T-cell (primary cell): ENCODE results near the gene PRSS27. TPM values are rescaled to one million over a fixed set of nuclear protein-coding genes. Genes with fewer than 3 reads are reported as not detected.
A peak's percentile ranks its signal among the peaks of the same experiment; 100 is the strongest.

ENCODE experiments used
- ATAC-seq, 4 experiments: fragments of 200-7000 bp in 3 of 4; fragments of 150-1000 bp in 1 of 4; cut with Tn5 transposase; replicated peaks in 1 of 4; 1 replicate in 3 of 4; 2 replicates in 1 of 4; pipeline ENCODE4 v1.10.0; 2021; ENCODE audit warnings: moderate library complexity in 3 of 4, mild to moderate bottlenecking in 2 of 4, moderate number of reproducible peaks in 1 of 4
- CTCF ChIA-PET, 2 donors: fragments of 300-600 bp; sonication (Branson Sonifier 250); formaldehyde crosslinking; loops; one replicate each; lab custom pipeline; 2022; ENCODE audit warnings: antibody characterized with exemption in 2 of 2; lab: Charles Lee
- POLR2A ChIA-PET, 2 donors: fragments of 300-600 bp; sonication (Branson Sonifier 250); formaldehyde crosslinking; loops; one replicate each; lab custom pipeline; 2022; ENCODE audit warnings: antibody characterized with exemption in 2 of 2; lab: Charles Lee
- DNase-seq, 35 experiments: peaks; one replicate each; pipeline versions ENCODE4 v3.0.0 to v3.0.0-alpha.2; 2013 to 2023
- H3K27ac ChIP-seq: one replicate; pipeline ENCODE4 v1.5.1; 2013; ENCODE audit warnings: low read length
- H3K27me3 ChIP-seq, 2 experiments: replicated peaks in 1 of 2; 1 replicate in 1 of 2; 2 replicates in 1 of 2; pipeline versions ENCODE4 v1.6.1 to v1.7.0; 2013; ENCODE audit warnings: low read length in 1 of 2, mixed read lengths in 1 of 2; ENCODE audit not compliant: control insufficient read depth in 2 of 2, insufficient read depth in 2 of 2; ENCODE audit errors: extremely low read depth in 1 of 2
- H3K36me3 ChIP-seq, 2 donors: 1 replicate in 1 of 2; 2 replicates in 1 of 2; pipeline versions ENCODE4 v1.6.1 to v1.7.0; 2013; ENCODE audit warnings: low read length in 1 of 2; ENCODE audit not compliant: control insufficient read depth in 2 of 2, insufficient read depth in 1 of 2; ENCODE audit errors: extremely low read depth in 1 of 2
- H3K4me1 ChIP-seq, 2 experiments: 1 replicate in 1 of 2; 2 replicates in 1 of 2; pipeline versions ENCODE4 v1.6.1 to v1.7.0; 2013; ENCODE audit warnings: low read length in 2 of 2, mixed read lengths in 1 of 2; ENCODE audit not compliant: insufficient read depth in 2 of 2, control insufficient read depth in 1 of 2; ENCODE audit errors: extremely low read depth in 1 of 2
- H3K4me3 ChIP-seq, 2 donors: 1 replicate in 1 of 2; 2 replicates in 1 of 2; pipeline versions ENCODE4 v1.5.1 to v1.7.0; 2013; ENCODE audit warnings: mild to moderate bottlenecking in 2 of 2, low read length in 1 of 2, moderate library complexity in 1 of 2; ENCODE audit not compliant: control insufficient read depth in 1 of 2; ENCODE audit errors: extremely low read depth in 1 of 2
- H3K9me3 ChIP-seq: 2 replicates; pipeline ENCODE4 v1.7.0; 2013
- H3K27ac Mint-ChIP-seq, 2 donors: one replicate each; pipeline ENCODE4 v1.8.0; 2020 to 2021; ENCODE audit warnings: mild to moderate bottlenecking in 2 of 2, mixed read lengths in 2 of 2
- H3K27me3 Mint-ChIP-seq, 2 donors: one replicate each; pipeline ENCODE4 v1.8.0; 2021 to 2022; ENCODE audit warnings: mixed read lengths in 2 of 2
- H3K36me3 Mint-ChIP-seq: one replicate; pipeline ENCODE4 v1.8.0; 2021; ENCODE audit warnings: mixed read lengths
- H3K4me1 Mint-ChIP-seq, 3 donors: one replicate each; pipeline ENCODE4 v1.8.0; 2020 to 2022; ENCODE audit warnings: mixed read lengths in 3 of 3, mild to moderate bottlenecking in 1 of 3
- H3K4me3 Mint-ChIP-seq, 3 donors: one replicate each; pipeline ENCODE4 v1.8.0; 2020 to 2022; ENCODE audit warnings: mild to moderate bottlenecking in 3 of 3, mixed read lengths in 3 of 3, moderate library complexity in 3 of 3
- H3K9me3 Mint-ChIP-seq, 3 donors: one replicate each; pipeline ENCODE4 v1.8.0; 2020 to 2022; ENCODE audit warnings: mixed read lengths in 3 of 3
- WGBS: methylation state at CpG from one replicate; pipeline ENCODE4 v1.1.5; 2013; ENCODE audit warnings: missing lambda C conversion rate; ENCODE audit not compliant: insufficient coverage; 5-methylcytosine and 5-hydroxymethylcytosine counted together
- total RNA-seq, 35 experiments: library from RNA in 6 of 35; stranded (reverse) in 6 of 35; fragments of 120-200 nt in 1 of 35; gene quantifications; one replicate each; pipeline versions ENCODE4 v1.2.1 to v1.2.4 and lab custom pipeline; 2013 to 2026

PRSS27 gene
- total RNA-seq, 5 donors from 2014 or later (not counting 1 experiment from before 2014, with no cell fraction given): 0.70 to 2.0 (median 1.1) TPM

DNA sequence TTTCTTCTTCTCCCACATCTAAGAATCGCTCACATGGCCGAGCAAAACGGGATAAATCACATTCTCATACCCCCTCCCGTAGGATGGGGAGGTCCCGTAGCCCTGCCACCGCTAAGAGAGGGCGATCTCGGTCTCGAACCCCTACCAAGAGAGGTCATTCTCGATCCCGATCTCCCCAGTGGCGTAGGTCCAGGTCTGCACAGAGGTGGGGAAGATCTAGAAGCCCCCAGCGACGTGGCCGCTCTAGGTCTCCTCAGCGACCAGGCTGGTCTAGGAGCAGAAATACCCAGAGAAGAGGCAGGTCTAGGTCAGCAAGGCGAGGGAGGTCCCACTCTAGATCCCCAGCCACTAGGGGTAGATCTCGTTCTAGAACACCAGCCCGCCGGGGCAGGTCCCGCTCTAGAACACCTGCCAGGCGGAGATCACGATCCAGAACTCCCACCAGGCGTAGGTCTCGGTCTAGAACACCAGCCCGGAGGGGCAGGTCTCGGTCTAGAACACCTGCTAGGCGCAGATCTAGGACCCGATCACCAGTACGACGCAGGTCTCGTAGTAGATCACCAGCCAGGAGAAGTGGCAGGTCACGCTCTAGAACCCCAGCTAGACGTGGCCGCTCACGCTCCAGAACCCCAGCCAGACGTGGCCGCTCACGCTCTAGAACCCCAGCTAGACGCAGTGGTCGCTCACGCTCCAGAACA is 42.0 kb upstream of the PRSS27 start:
- H3K27ac Mint-ChIP-seq: no peak overlapping the region
- DNase-seq (no peak), ATAC-seq (peak in 2 of 4 experiments; percentile 7 to 17)
- H3K4me3 ChIP-seq: no peak overlapping the region
- H3K27ac ChIP-seq: no peak overlapping the region
- ChIA-PET POLR2A (no interaction called here), CTCF (no interaction called here)
- H3K4me1 ChIP-seq: peaks cover 0 to 8% of the 10 kb centered on the region in 2 experiments
- 98% methylated on average over 42 of the region's 42 CpGs for WGBS
- H3K4me3 Mint-ChIP-seq: no peak overlapping the region
- no peaks in the 10 kb centered on the region for H3K9me3 ChIP-seq
- H3K36me3 ChIP-seq: peaks cover 19 to 100% of the 10 kb centered on the region in 2 donors
- H3K9me3 Mint-ChIP-seq: no peaks in the 10 kb centered on the region
- H3K27me3 Mint-ChIP-seq: no peaks in the 10 kb centered on the region
- H3K27me3 ChIP-seq: no peaks in the 10 kb centered on the region
- H3K36me3 Mint-ChIP-seq: peaks cover 94% of the 10 kb centered on the region
- H3K4me1 Mint-ChIP-seq: peaks cover 29 to 60% (median 32%) of the 10 kb centered on the region in 3 donors

DNA sequence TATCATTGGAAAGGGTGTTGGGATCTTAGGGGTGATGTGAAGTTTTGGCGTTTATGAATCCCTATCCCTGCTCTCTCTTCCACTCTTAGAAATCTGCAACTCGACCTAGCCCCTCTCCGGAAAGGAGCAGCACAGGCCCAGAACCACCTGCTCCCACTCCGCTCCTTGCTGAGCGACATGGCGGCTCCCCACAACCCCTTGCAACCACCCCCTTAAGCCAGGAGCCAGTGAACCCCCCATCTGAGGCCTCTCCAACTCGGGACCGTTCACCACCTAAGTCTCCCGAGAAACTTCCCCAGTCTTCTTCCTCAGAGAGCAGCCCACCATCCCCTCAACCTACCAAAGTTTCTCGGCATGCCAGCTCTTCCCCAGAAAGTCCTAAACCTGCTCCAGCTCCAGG is 41.4 kb upstream of the PRSS27 start:
- Mint-ChIP-seq H3K27me3 (no peaks in the 10 kb centered on the region), H3K9me3 (no peaks in the 10 kb centered on the region), H3K4me1 (peaks cover 34 to 60% (median 38%) of the 10 kb centered on the region in 3 donors), H3K27ac (no peak overlapping the region), H3K36me3 (peaks cover 94% of the 10 kb centered on the region), H3K4me3 (no peak overlapping the region)
- DNase-seq: no peak
- ATAC-seq: no peak
- peaks cover 0 to 7% of the 10 kb centered on the region in 2 experiments for H3K4me1 ChIP-seq
- CTCF ChIA-PET: no interaction called here
- no peak overlapping the region for H3K4me3 ChIP-seq
- peaks cover 17 to 100% of the 10 kb centered on the region in 2 donors for H3K36me3 ChIP-seq
- H3K9me3 ChIP-seq: no peaks in the 10 kb centered on the region
- H3K27me3 ChIP-seq: no peaks in the 10 kb centered on the region
- no peak overlapping the region for H3K27ac ChIP-seq
- POLR2A ChIA-PET: no interaction called here
- WGBS: 99% methylated on average over 9 of the region's 10 CpGs

DNA sequence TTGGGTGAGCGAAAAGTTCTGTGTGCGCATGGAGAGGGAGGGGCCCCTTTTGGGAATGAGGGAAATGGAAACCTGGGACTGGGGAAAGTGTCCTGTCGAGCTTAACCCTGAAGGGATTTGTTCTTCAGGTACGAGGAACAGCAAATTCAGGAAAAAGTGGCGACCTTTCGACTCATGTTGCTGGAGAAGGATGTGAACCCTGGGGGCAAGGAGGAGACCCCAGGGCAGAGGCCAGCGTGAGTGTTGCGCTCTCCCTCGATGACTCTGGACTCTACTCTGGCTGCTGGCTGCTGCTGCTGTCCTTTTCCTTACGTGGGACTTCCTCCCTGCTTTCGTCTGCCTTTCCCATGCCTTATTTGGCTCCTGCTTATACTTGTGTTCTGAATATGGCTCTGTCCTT is 37.3 kb upstream of the PRSS27 start:
- no peak overlapping the region for H3K4me3 ChIP-seq
- POLR2A ChIA-PET: interaction anchor here in 1 of 2 donors (0.6 to 1.9 kb wide), 2 partner anchors 10 to 18 kb away, joined by 3 to 13 read pairs; no protein-coding TSS in a partner anchor
- Mint-ChIP-seq H3K27me3 (no peaks in the 10 kb centered on the region), H3K9me3 (no peaks in the 10 kb centered on the region), H3K4me1 (peaks cover 56 to 71% (median 63%) of the 10 kb centered on the region in 3 donors), H3K27ac (no peak overlapping the region), H3K36me3 (peaks cover 60% of the 10 kb centered on the region), H3K4me3 (peak overlapping the region in 1 of 3 donors; percentile 6)
- H3K27ac ChIP-seq: no peak overlapping the region
- DNase-seq (no peak), ATAC-seq (no peak)
- CTCF ChIA-PET: no interaction called here
- peaks cover 19 to 35% of the 10 kb centered on the region in 2 experiments for H3K4me1 ChIP-seq
- no peaks in the 10 kb centered on the region for H3K9me3 ChIP-seq
- peaks cover 10 to 64% of the 10 kb centered on the region in 2 donors for H3K36me3 ChIP-seq
- no peaks in the 10 kb centered on the region for H3K27me3 ChIP-seq
- 96% methylated on average over 10 of the region's 11 CpGs for WGBS

DNA sequence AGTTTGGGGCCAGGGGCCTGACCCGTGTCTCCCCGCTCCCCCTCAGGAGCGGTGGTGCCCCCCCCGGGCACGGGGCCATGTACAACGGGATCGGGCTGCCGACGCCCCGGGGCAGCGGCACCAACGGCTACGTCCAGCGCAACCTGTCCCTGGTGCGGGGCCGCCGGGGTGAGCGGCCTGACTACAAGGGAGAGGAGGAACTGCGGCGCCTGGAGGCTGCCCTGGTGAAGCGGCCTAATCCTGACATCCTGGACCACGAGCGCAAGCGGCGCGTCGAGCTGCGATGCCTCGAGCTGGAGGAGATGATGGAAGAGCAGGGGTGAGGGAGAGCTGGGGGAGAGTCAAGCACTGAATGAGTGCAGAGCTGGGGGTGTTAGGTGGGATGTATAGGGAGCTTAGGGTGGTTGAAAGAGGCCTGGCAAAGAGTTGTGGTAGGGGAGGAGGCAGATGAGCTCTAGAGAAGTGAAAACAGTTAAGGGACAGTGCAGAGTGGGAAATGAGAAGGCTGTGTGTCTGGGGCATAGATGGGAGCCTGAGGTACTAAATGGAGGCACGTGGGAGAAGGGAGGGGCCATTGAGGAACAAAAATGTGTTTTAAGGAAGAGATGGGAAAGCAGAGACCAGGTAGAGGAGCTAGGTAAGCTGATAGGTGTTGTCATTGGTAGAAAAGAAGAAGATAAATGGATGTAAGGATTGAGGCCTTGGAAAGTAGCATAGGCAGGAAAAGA is 36.4 kb upstream of the PRSS27 start:
- H3K4me3 ChIP-seq: no peak overlapping the region
- peak overlapping the region in 1 of 3 donors; percentile 91 for H3K4me3 Mint-ChIP-seq

DNA sequence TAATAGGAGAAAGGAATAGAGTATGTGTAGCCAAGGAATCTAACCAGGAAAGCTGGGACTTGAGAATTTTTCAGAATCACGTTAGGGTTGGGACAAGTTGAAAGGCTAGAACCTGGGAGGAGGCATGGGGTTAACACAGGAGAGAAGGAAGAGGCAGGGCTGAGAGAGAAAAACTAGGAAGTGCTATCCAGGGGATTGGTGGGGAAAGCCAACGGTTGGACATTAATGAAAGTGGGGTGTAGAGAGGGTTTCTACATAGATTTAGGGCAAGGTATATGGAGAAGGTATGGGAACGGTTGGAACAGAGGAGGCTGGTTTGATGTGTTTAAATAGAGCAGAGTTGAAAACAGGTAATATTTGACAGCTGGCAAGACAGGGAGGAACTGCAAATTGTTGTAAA is 35.1 kb upstream of the PRSS27 start:
- Histone ChIP-seq H3K27me3 (no peaks in the 10 kb centered on the region), H3K27ac (peak overlapping the region; percentile 37), H3K4me1 (peaks cover 22 to 51% of the 10 kb centered on the region in 2 experiments), H3K4me3 (peak overlapping the region in 1 of 2 donors; percentile 15), H3K9me3 (no peaks in the 10 kb centered on the region), H3K36me3 (peaks cover 10 to 43% of the 10 kb centered on the region in 2 donors)
- WGBS: 35% methylated on average over 3 of the region's 3 CpGs
- ATAC-seq (no peak), DNase-seq (no peak)
- peaks cover 38% of the 10 kb centered on the region for H3K36me3 Mint-ChIP-seq
- H3K4me1 Mint-ChIP-seq: peaks cover 64 to 74% (median 68%) of the 10 kb centered on the region in 3 donors
- H3K27me3 Mint-ChIP-seq: no peaks in the 10 kb centered on the region
- peak overlapping the region; percentile 7 to 93 for H3K27ac Mint-ChIP-seq
- H3K4me3 Mint-ChIP-seq: peak overlapping the region; percentile 88 to 91 (median 91)
- CTCF ChIA-PET: no interaction called here
- POLR2A ChIA-PET: interaction anchor here in 1 of 2 donors (1.0 kb wide), 1 partner anchor 16 kb away, joined by 12 read pairs; no protein-coding TSS in a partner anchor
- peaks cover 0 to 3% (median 0%) of the 10 kb centered on the region in 3 donors for H3K9me3 Mint-ChIP-seq

More for the DNA sequence above, 36.4 kb upstream of the PRSS27 start:
- H3K4me1 ChIP-seq: peaks cover 21 to 42% of the 10 kb centered on the region in 2 experiments
- H3K27ac Mint-ChIP-seq: peak overlapping the region in 1 of 2 donors; percentile 62
- ChIA-PET CTCF (no interaction called here), POLR2A (interaction anchor here in 1 of 2 donors (0.6 to 1.9 kb wide), 2 partner anchors 11 to 18 kb away, joined by 3 to 13 read pairs; no protein-coding TSS in a partner anchor)
- no peaks in the 10 kb centered on the region for H3K27me3 ChIP-seq
- H3K9me3 Mint-ChIP-seq: no peaks in the 10 kb centered on the region
- no peaks in the 10 kb centered on the region for H3K27me3 Mint-ChIP-seq
- DNase-seq (no peak), ATAC-seq (no peak)
- H3K27ac ChIP-seq: no peak overlapping the region
- peaks cover 10 to 55% of the 10 kb centered on the region in 2 donors for H3K36me3 ChIP-seq
- H3K9me3 ChIP-seq: no peaks in the 10 kb centered on the region
- H3K36me3 Mint-ChIP-seq: peaks cover 51% of the 10 kb centered on the region
- 91% methylated on average over 30 of the region's 30 CpGs for WGBS
- peaks cover 61 to 69% (median 64%) of the 10 kb centered on the region in 3 donors for H3K4me1 Mint-ChIP-seq

DNA sequence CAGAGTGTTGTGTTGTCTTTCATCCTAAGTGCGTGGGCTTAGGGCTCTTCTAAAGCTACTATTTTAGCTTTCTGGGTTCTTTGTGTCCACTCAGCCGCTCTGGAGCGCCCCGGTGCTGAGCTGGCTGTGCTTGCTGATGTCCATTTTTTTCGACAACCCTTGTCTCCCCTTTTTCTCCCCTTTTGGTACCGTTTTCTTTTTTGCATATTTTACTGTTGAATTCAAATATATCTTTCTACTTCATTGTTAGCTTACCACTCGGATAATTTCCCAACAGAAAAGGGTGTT is 33.7 kb upstream of the PRSS27 start:
- H3K36me3 ChIP-seq: peaks cover 10 to 28% of the 10 kb centered on the region in 2 donors
- Mint-ChIP-seq H3K4me1 (peaks cover 55 to 64% (median 58%) of the 10 kb centered on the region in 3 donors), H3K27me3 (no peaks in the 10 kb centered on the region), H3K9me3 (peaks cover 0 to 3% (median 0%) of the 10 kb centered on the region in 3 donors), H3K36me3 (peaks cover 26% of the 10 kb centered on the region), H3K4me3 (peak overlapping the region; percentile 88 to 91 (median 91)), H3K27ac (peak overlapping the region; percentile 85 to 93)
- H3K9me3 ChIP-seq: no peaks in the 10 kb centered on the region
- H3K27me3 ChIP-seq: no peaks in the 10 kb centered on the region
- ChIA-PET POLR2A (interaction anchor here (0.6 to 1.1 kb wide), 2 partner anchors 9 to 11 kb away, joined by 4 read pairs; no protein-coding TSS in a partner anchor), CTCF (no interaction called here)
- ATAC-seq: no peak
- DNase-seq: no peak
- H3K4me1 ChIP-seq: peaks cover 22 to 51% of the 10 kb centered on the region in 2 experiments
- peak overlapping the region; percentile 98 for H3K27ac ChIP-seq
- H3K4me3 ChIP-seq: peak overlapping the region; percentile 75 to 90
- no CpG with 5 or more reads among the region's 7 CpGs for WGBS
